Measurements from ENCODE around the gene TOP2B.

The TOP2B gene

GRCh38 chr3:25581823-25582222 lies 82.9 kb downstream of the TOP2B start:
- no peak for DNase-seq

- DNase-seq = no peak
These were observed 83.4 kb downstream of the TOP2B start for GRCh38 chr3:25581335-25581734.

DNA sequence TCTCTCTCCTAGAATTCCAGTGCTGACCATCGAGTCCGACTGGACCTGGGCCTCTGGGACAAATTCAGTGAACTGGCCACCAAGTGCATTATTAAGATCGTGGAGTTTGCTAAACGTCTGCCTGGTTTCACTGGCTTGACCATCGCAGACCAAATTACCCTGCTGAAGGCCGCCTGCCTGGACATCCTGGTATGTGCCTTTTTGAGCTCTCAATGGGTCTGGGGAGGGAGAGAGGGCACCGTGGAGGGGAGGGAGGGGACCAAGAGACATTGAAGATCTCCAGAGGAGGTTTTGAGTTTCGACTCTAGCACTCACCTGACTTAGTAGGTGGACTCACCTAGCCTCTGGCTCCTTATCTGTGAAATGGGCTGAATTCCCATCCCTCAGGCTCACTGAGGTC lies 84.2 kb downstream of the TOP2B start:
- DNase-seq = no peak

DNA sequence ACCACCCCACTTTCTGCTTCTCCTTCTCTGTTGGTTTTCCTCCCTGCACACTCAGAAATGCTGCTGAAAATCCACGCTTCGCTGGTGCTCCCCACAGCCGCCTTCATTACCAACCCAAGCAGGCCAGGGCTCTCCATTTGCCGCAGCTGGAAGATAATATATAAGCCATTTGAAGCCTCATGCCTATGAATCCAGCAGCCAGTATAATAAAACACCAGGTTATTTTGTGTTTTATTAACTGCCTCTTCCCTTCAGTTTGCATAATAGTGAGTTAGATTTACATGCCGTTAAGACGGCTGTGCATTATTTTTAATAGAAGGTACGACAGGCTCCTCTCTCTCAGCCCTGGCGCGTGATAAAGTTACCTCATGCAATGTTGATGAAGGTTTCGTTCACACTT lies 86.6 kb downstream of the TOP2B start:
- no peak for DNase-seq

DNA sequence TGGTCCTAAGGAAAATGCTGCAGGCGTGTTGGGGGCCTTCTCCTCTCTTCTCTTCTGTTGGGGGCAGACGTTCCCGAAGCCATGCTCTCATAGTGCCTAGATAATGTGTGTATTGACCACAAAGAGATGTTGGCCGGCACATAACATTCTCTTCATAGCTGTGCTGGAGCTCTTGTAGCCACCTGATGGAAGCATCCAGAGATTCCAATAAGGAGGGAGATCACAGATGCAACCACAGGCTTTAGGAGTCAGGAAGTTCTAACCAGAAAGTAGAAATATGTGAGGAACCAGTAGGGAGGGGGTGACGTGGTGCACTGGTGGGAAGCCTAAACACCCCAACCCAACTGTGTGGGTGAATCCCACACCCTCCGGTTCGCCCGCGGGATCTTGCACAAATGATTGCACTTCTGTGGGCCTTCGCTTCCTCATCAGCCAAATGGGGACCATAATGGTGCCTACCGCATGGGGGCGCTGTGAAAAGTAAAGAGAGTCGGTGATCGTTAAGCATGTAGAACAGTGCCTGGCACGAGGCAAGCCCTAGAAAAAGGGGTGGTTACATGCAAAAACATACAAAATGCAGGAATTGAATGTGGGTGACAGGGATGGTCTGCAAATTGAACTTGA lies 87.8 kb downstream of the TOP2B start:
- no peak for DNase-seq

DNA sequence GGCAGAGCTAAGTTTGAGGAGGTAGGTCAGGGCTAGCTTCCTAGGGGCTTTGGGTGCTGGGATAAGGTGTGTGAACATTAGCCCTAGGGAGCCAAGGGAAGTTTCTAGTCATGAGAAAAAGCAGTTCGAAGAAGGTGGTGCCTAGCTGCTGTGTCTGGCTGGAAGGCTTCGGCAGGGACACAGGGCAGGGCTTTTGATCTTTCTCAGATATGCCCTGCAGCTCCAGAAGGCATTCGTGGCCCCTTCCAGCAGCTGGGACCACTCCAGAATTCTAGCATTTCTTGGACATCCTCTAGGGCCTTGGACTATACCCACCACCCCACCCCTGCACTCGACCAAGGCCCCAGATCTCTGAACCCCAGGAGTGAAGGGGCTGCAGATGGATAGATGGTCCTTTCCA lies 88.6 kb downstream of the TOP2B start:
- DNase-seq = no peak

DNA sequence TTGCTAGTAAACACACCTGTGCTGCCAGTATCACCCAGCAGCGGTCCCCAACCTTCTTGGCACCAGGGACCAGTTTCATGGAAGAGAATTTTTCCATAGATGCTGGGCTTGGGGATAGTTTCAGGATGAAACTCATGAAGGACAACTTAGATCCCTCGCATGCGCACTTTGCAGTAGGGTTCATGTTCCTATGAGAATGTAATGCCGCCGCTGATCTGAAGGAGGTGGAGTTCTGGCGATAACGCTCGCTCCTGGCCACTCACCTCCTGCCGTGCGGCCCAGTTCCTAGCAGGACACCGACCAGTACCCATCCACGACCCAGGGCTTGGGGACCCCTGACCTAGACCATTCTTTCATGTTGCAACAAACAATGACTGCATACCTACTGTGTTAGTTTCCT lies 89.7 kb downstream of the TOP2B start:
- DNase-seq = no peak

GRCh38 chr3:25574172-25574765 lies 90.4 kb downstream of the TOP2B start:
- no peak for DNase-seq

DNA sequence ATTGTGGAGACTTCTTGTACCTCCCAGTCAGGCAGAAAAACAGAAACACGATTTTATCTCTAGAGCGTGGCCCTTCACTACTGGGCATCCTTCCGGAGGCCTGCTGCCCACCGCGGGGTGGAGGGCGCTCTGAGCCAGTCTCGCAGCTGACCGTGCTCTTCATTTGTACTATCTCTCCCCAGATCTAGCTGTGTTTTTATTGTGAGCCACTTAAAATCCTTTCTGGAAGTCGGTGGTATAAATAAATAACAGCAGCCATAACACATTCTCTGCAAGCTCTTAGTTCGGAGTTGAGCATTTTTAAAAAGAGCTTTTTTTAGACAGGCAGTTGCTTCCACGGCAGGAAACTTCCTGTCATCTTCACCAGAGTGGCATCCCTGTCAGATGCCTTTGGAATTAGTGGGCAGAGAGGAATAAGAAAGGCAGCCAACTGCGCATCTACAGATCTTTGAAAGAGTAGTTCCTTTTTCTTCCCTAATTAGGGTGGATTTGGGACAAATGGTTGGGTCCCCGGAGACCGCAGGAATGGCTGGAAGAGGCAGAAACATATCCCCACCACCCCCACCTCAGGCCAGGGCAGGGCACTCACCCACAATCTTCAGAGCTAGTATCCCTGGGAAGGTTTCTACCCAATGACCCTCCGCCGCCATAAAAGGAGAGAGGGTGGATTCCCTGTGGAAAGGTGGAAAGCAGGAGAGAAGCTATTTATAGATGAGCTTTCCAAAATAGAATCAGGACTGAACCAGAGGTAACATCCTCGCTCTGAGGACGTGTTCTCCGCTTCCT lies 91.1 kb downstream of the TOP2B start:
- no peak for DNase-seq

DNA sequence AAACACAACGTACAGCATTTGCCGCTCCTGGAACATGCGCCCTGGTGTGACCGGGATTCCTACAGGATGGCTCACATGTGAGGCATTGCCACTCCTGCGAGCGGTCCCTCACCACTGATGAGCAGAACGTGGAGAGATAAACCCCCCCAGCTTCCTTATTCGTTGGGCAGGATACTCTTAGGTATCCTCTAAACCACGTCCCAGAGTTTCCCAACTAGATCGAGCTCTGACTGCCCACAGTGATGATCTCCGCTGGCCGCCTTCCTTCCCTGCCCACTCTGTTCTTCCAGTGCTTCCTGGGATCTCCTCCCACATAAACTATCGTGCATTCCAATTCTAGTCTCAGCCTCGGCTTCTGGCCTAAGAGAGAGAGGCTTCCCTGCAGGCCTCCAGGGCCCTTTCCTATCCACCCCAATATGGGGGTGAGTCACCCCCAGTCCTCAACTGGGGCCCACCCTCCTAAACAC lies 91.8 kb downstream of the TOP2B start:
- no peak for DNase-seq

- no peak for DNase-seq
These were observed 92.4 kb downstream of the TOP2B start for GRCh38 chr3:25572336-25572735.

- no peak for DNase-seq
These were observed 93.4 kb downstream of the TOP2B start for GRCh38 chr3:25571285-25571684.

DNA sequence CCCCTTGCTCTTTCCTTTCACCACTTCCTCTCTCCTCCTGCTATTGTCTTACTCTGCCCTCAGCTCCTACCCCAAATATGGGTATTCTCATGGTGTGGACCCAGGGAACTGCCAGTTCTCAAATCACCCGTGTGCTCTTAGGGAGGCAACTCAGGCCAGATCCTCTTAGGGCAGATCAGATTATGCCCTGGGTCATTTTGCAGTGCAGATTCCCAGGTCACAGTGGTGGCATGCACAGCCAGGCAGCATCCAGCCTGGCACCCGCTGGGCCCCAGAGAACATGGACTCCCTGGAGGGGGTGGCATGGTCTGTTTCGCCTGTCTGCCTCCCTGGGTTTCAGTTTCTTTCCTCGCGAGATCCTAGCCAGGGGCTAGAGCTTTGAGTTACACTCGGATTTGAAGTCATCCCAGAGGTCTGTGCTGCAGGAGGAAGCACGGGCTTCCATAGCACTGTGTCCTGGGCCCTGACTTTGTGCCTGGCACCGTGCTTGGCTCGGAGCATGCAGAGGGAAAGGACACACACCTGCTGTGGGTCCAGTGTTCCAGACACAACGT lies 96.1 kb downstream of the TOP2B start:
- DNase-seq = no peak

DNA sequence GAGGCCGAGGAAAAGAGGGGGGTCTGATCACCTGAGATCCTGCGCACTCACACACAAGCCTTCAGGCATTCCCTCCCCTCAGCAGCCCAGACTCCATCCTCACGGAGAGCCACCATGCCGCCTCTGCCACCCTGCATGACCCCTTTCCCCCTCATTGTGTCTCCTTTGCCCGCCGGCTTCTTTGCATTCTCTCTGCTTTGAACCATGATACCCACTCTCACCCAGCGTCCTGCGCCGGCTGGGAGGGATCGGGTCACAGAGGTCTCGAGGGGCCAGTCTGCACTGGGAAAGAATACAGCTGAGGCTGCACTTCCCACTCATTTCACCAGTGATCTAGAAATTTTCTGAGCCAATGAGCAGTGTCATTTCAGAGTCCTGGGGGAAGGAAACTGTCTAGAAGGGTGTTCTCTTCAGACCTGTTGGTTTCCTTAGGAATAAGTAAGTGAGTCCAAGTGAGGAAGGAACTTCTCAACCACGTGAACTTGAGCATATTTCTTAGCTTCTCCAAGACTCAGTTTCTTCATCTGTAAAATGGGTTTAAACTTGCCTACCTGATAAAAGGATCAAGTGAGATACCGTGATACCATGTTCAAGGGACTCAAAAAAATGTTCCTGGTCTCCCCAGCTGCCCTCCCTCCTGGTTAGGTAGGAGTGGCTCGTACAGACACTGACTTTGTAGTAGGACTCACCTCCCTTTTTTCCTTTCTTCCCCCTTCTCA lies 96.7 kb downstream of the TOP2B start:
- DNase-seq = no peak

- DNase-seq = no peak
These were observed 97.3 kb downstream of the TOP2B start for GRCh38 chr3:25567388-25567787.

- DNase-seq = no peak
These were observed 98.3 kb downstream of the TOP2B start for GRCh38 chr3:25566358-25566920.

- DNase-seq = no peak
These were observed 98.9 kb downstream of the TOP2B start for GRCh38 chr3:25565807-25566206.

DNA sequence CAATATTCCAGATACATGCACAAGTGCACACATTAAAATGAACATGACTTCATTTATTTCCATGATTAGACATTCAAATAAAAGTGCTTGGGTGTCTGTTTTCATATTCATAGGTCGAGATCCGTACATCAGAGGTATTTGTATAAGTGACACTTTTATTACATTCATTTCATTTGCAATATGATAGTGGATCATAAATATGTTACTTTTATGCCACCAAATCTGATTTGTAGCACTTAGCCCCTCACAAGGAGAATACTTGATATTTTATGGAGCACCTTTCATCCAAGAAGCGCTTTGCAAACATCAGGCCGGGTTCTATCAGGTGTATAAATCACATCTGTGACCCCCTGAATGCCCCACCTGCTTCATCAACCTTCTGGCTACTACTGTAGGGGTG lies 100.6 kb downstream of the TOP2B start:
- DNase-seq = no peak

DNA sequence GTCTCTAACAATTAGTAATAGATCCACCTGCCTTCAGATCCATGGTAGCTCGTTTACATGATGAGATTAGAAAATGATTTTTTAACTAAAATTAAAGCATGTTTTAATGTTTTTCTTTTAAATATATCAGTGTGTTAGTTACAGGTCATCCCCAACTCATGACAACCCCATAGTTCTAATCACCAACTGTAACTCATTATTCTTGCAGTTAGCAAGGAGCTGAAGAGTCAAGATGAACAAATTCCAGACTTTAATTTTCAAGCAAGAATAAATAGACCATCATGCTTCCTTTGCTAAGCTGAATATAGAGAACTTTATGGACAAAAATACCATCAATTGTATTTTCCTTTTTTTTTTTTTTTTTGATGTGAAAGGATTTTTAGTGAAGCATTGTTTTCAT lies 101.1 kb downstream of the TOP2B start:
- no peak for DNase-seq

- DNase-seq = no peak
These were observed 105.9 kb downstream of the TOP2B start for GRCh38 chr3:25558796-25559195.

DNA sequence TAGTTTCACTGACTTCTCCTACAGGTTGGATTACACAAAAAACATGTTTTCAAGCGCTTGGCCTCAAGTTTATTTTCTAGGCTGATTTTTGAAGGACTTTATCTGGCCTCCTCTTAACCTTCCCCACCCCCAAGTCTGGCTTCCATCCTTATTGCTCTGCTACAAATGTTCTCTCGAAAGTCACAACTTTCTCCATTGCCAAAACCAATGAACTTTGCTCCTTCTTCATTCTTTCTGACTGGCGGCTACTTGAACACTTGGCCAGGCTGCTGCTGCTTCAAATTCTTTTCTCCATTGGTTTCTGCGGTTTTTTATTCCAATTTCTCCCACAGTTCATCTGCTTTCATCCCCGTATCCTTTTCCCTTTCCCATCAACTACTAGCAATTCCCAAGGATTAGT lies 106.6 kb downstream of the TOP2B start:
- no peak for DNase-seq

GRCh38 chr3:25557694-25558093 lies 107.0 kb downstream of the TOP2B start:
- no peak for DNase-seq

DNA sequence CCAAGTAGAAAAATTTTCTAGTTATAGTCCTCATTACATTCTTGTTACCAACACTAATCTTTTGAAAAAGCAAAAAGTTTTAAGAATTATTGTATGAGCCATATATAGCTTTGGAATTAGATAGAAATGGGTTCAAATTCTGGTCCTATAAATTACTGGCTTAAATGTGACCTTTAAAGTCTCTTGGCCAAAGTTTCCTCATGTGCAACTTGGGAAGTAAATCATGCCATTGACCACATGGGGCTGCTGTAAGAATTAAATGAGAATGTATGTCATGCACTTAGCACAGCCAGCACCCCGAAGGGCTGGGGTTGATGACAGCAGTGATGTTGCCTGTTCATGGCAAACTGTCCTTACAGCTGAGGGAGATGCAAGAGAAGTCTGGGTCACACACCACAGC lies 108.3 kb downstream of the TOP2B start:
- DNase-seq = no peak

Measured in bone marrow (tissue), 2 donors.